MCF 10A (cell line): ENCODE results near the gene KIF21B. TPM values are rescaled to one million over a fixed set of nuclear protein-coding genes. Genes with fewer than 3 reads are reported as not detected.

Source experiments
- BruUV-seq: library from RNA; stranded (reverse); fragments of 400-500 nt; replicated peaks from 2 replicates; lab custom pipeline; 2021; lab: Mats Ljungman, UMichigan
- CTCF ChIA-PET: fragments of 300-600 bp; sonication (Branson Sonifier 250); formaldehyde crosslinking; extraction: SDS; loops from one replicate; lab custom pipeline; 2021; ENCODE audit warnings: antibody characterized with exemption, inconsistent platforms; lab: Yijun Ruan, JAX
- POLR2A ChIA-PET: fragments of 300-600, 350-650 bp; sonication (Branson Sonifier 250); formaldehyde crosslinking; extraction: SDS; loops from one replicate; lab custom pipeline; 2020; ENCODE audit warnings: antibody characterized with exemption, inconsistent platforms; lab: Yijun Ruan, JAX
- DNase-seq: peaks from one replicate; pipeline ENCODE4 v3.0.0-alpha.2; 2018; ENCODE audit not compliant: unreplicated experiment
- H3K27ac Mint-ChIP-seq: one replicate; pipeline ENCODE4 v1.8.0; 2022; ENCODE audit warnings: mild to moderate bottlenecking, low read depth, mixed read lengths; ENCODE audit not compliant: unreplicated experiment
- H3K27me3 Mint-ChIP-seq: one replicate; pipeline ENCODE4 v1.8.0; 2022; ENCODE audit warnings: mixed read lengths; ENCODE audit not compliant: insufficient read depth, unreplicated experiment
- H3K36me3 Mint-ChIP-seq: one replicate; pipeline ENCODE4 v1.8.0; 2022; ENCODE audit warnings: mild to moderate bottlenecking, moderate library complexity, mixed read lengths; ENCODE audit not compliant: insufficient read depth, unreplicated experiment
- H3K4me1 Mint-ChIP-seq: one replicate; pipeline ENCODE4 v1.8.0; 2022; ENCODE audit warnings: mixed read lengths; ENCODE audit not compliant: insufficient read depth, unreplicated experiment
- H3K4me3 Mint-ChIP-seq: one replicate; pipeline ENCODE4 v1.8.0; 2022; ENCODE audit warnings: mild to moderate bottlenecking, moderate library complexity, mixed read lengths; ENCODE audit not compliant: unreplicated experiment
- H3K9me3 Mint-ChIP-seq: one replicate; pipeline ENCODE4 v1.8.0; 2022; ENCODE audit warnings: mixed read lengths; ENCODE audit not compliant: unreplicated experiment
- CTCF ChIP-seq: fragments of 200-600 bp; IDR thresholded peaks from one replicate; pipeline ENCODE4 v1.8.0; 2022; ENCODE audit warnings: antibody characterized with exemption, mild to moderate bottlenecking; ENCODE audit not compliant: unreplicated experiment
- intact Hi-C: fragments of 100-400 bp; cut with micrococcal nuclease; formaldehyde crosslinking; loops from 2 replicates; pipeline ENCODE4 v1.14.1; 2022
- total RNA-seq: library from RNA; stranded (reverse); gene quantifications from 2 replicates; pipeline ENCODE4 v1.2.3, GENCODE V29; 2022

KIF21B gene
- total RNA-seq, 1 experiment from 2014 or later, result 12.7 TPM

- no peak overlapping the region for H3K4me3 Mint-ChIP-seq
- no peak for TF ChIP-seq CTCF
- H3K36me3 Mint-ChIP-seq, result no peaks in the 10 kb centered on the region
- no peaks in the 10 kb centered on the region for H3K27me3 Mint-ChIP-seq
- peaks cover 12% of the 10 kb centered on the region for H3K4me1 Mint-ChIP-seq
- ChIA-PET CTCF (interaction anchor here (0.6 to 9.5 kb wide), 2 partner anchors 11 to 12 kb away, joined by 3 to 80 read pairs; no protein-coding TSS in a partner anchor), POLR2A (no interaction called here)
- no peaks in the 10 kb centered on the region for H3K9me3 Mint-ChIP-seq
- intact Hi-C loops, result no loop called here
- no peak overlapping the region for H3K27ac Mint-ChIP-seq
- no TSS peak for BruUV-seq
- no peak for DNase-seq
Observed at GRCh38 chr1:200959411-200959921, 64.0 kb downstream of the KIF21B start.

GRCh38 chr1:200958597-200958996, 64.9 kb downstream of the KIF21B start:
- CTCF ChIA-PET, result interaction anchor here (9.5 kb wide), 1 partner anchor 13 kb away, joined by 80 read pairs; no protein-coding TSS in a partner anchor
- TF ChIP-seq CTCF, result no peak
- POLR2A ChIA-PET, result no interaction called here
- intact Hi-C loops, result no loop called here
- H3K4me3 Mint-ChIP-seq, result no peak overlapping the region
- peaks cover 12% of the 10 kb centered on the region for H3K4me1 Mint-ChIP-seq
- no TSS peak for BruUV-seq
- H3K27me3 Mint-ChIP-seq, result no peaks in the 10 kb centered on the region
- H3K27ac Mint-ChIP-seq, result no peak overlapping the region
- H3K36me3 Mint-ChIP-seq, result no peaks in the 10 kb centered on the region
- DNase-seq, result no peak
- H3K9me3 Mint-ChIP-seq, result no peaks in the 10 kb centered on the region

GRCh38 chr1:200954434-200954833, 69.1 kb downstream of the KIF21B start:
- no TSS peak for BruUV-seq
- intact Hi-C loops, result no loop called here
- POLR2A ChIA-PET, result interaction anchor here (0.6 kb wide), 1 partner anchor 83 kb away, joined by 3 read pairs; no protein-coding TSS in a partner anchor
- H3K4me1 Mint-ChIP-seq, result no peaks in the 10 kb centered on the region
- no peak overlapping the region for H3K27ac Mint-ChIP-seq
- no peaks in the 10 kb centered on the region for H3K9me3 Mint-ChIP-seq
- no peak for TF ChIP-seq CTCF
- no peak overlapping the region for H3K4me3 Mint-ChIP-seq
- no peak for DNase-seq
- CTCF ChIA-PET, result interaction anchor here (0.6 to 4.4 kb wide), 4 partner anchors 17 to 158 kb away, joined by 3 to 30 read pairs (median 4); no protein-coding TSS in a partner anchor
- no peaks in the 10 kb centered on the region for H3K27me3 Mint-ChIP-seq
- H3K36me3 Mint-ChIP-seq, result no peaks in the 10 kb centered on the region

GRCh38 chr1:200951016-200951415, 72.5 kb downstream of the KIF21B start:
- CTCF ChIA-PET, result interaction anchor here (1.2 to 4.4 kb wide), 2 partner anchors 21 to 89 kb away, joined by 5 to 30 read pairs; no protein-coding TSS in a partner anchor

More at GRCh38 chr1:200951016-200951415, 72.5 kb downstream of the KIF21B start:
- no peak for DNase-seq
- intact Hi-C loops, result no loop called here
- no TSS peak for BruUV-seq
- Mint-ChIP-seq H3K36me3 (no peaks in the 10 kb centered on the region), H3K4me1 (no peaks in the 10 kb centered on the region), H3K27ac (no peak overlapping the region), H3K4me3 (no peak overlapping the region), H3K9me3 (peaks cover 17% of the 10 kb centered on the region), H3K27me3 (no peaks in the 10 kb centered on the region)
- POLR2A ChIA-PET, result interaction anchor here (1.2 to 1.6 kb wide), 2 partner anchors 30 to 56 kb away, joined by 3 to 6 read pairs; partner anchors contain the start of gene INAVA
- no peak for TF ChIP-seq CTCF
